Ascending aorta (tissue), 2 donors: ENCODE results near the gene SDF2. TPM values are rescaled to one million over a fixed set of nuclear protein-coding genes. Genes with fewer than 3 reads are reported as not detected.

Source experiments
- DNase-seq, 2 donors: peaks; one replicate each; pipeline ENCODE4 v3.0.0-alpha.2; 2019; ENCODE audit warnings: low spot score in 2 of 2
- H3K27ac ChIP-seq, 2 donors: fragments of 200-600 bp; sonication (generic); one replicate each; pipeline ENCODE4 v1.5.1; 2016 to 2017; ENCODE audit warnings: mild to moderate bottlenecking in 1 of 2
- H3K27me3 ChIP-seq: fragments of 200-600 bp; sonication (generic); one replicate; pipeline ENCODE4 v1.5.1; 2017
- H3K36me3 ChIP-seq, 2 donors: fragments of 200-600 bp; sonication (generic); one replicate each; pipeline ENCODE4 v1.5.1; 2016
- H3K4me1 ChIP-seq, 2 donors: fragments of 200-600 bp; sonication (generic); one replicate each; pipeline ENCODE4 v1.5.1; 2016 to 2017; ENCODE audit warnings: mild to moderate bottlenecking in 1 of 2
- H3K4me3 ChIP-seq, 2 donors: fragments of 200-600 bp; sonication (generic); one replicate each; pipeline ENCODE4 v1.5.1; 2016 to 2017; ENCODE audit warnings: mild to moderate bottlenecking in 1 of 2
- H3K9me3 ChIP-seq, 2 donors: fragments of 200-600 bp; sonication (generic); one replicate each; pipeline ENCODE4 v1.5.1; 2016
- CTCF ChIP-seq, 3 experiments: fragments of 200-600 bp in 2 of 3; fragments of 450-650 bp in 1 of 3; sonication (generic) in 2 of 3; IDR thresholded peaks; one replicate each; pipeline ENCODE4 v1.5.1; 2016 to 2019; ENCODE audit warnings: antibody characterized with exemption in 3 of 3, mild to moderate bottlenecking in 1 of 3, moderate library complexity in 1 of 3
- intact Hi-C: fragments of 100-400 bp; cut with DNase I; formaldehyde crosslinking; loops from one replicate; pipeline ENCODE4 v1.15.1; 2023
- total RNA-seq: library from RNA; depleted of rRNA; stranded (reverse); fragments of >200 nt; gene quantifications from one replicate; pipeline ENCODE4 v1.1.0, GENCODE V29; 2016

The SDF2 gene
- 51.9 TPM for total RNA-seq

- Histone ChIP-seq H3K9me3 (no peaks in the 10 kb centered on the region), H3K27ac (peak within 1 kb of the TSS; percentile 84 to 98), H3K27me3 (no peaks in the 10 kb centered on the region), H3K4me3 (peak within 1 kb of the TSS; percentile 70 to 91), H3K4me1 (peaks cover 16 to 26% of the 10 kb centered on the region in 2 donors), H3K36me3 (peaks cover 20 to 33% of the 10 kb centered on the region in 2 donors)
- TF ChIP-seq CTCF (IDR thresholded peaks at IDR 0.05), result no peak
- DNase-seq, result peak; percentile 53 to 94
- intact Hi-C loops, result loop anchor here (1.0 to 2.0 kb wide), 3 partner anchors 15 to 91 kb away; partner anchors contain the start of genes PIGS and PROCA1
Measured at GRCh38 chr17:28661635-28662526, at the start of gene SDF2, which contains the start of gene SUPT6H. Gene SDF2, minus strand, starts transcription at chr17:28661906. Its CDS starts 30 bp downstream, at chr17:28661876. Gene SUPT6H, plus strand, starts transcription at chr17:28662205. Its CDS starts 11,197 bp downstream, at chr17:28673402.

- Histone ChIP-seq H3K36me3 (peaks cover 11 to 27% of the 10 kb centered on the region in 2 donors), H3K4me1 (peaks cover 3 to 24% of the 10 kb centered on the region in 2 donors), H3K27ac (peak overlapping the region; percentile 86 to 94), H3K9me3 (no peaks in the 10 kb centered on the region), H3K4me3 (peak overlapping the region; percentile 61 to 76), H3K27me3 (no peaks in the 10 kb centered on the region)
- intact Hi-C loops, result loop anchor here (2.0 kb wide), 1 partner anchor 50 kb away; the partner anchor contains the start of gene SDF2
- no peak for TF ChIP-seq CTCF (IDR thresholded peaks at IDR 0.05)
- peak; percentile 56 to 94 for DNase-seq
Measured at GRCh38 chr17:28710861-28711722, 49.4 kb upstream of the SDF2 start.

GRCh38 chr17:28707339-28707720 lies 45.6 kb upstream of the SDF2 start:
- Histone ChIP-seq H3K9me3 (no peaks in the 10 kb centered on the region), H3K36me3 (peaks cover 11 to 22% of the 10 kb centered on the region in 2 donors), H3K27ac (no peak overlapping the region), H3K27me3 (no peaks in the 10 kb centered on the region), H3K4me1 (peaks cover 3 to 15% of the 10 kb centered on the region in 2 donors), H3K4me3 (no peak overlapping the region)
- intact Hi-C loops, result no loop called here
- no peak for DNase-seq
- no peak for TF ChIP-seq CTCF (IDR thresholded peaks at IDR 0.05)

- no peak for DNase-seq
- Histone ChIP-seq H3K27me3 (no peaks in the 10 kb centered on the region), H3K27ac (no peak overlapping the region), H3K4me3 (no peak overlapping the region), H3K9me3 (no peaks in the 10 kb centered on the region), H3K36me3 (peaks cover 17 to 29% of the 10 kb centered on the region in 2 donors), H3K4me1 (peaks cover 3 to 9% of the 10 kb centered on the region in 2 donors)
- intact Hi-C loops, result no loop called here
- no peak for TF ChIP-seq CTCF (IDR thresholded peaks at IDR 0.05)
Measured at GRCh38 chr17:28706471-28707338, 45.0 kb upstream of the SDF2 start.
